Measurements from ENCODE around the gene TARS2.

The TARS2 gene

GRCh38 chr1:150479927-150480352 is 7.3 kb upstream of the TARS2 start:
- Mint-ChIP-seq H3K9me3 (ENCODE audit: low read depth) (no peaks in the 10 kb centered on the region), H3K4me3 (no peak overlapping the region), H3K36me3 (no peaks in the 10 kb centered on the region), H3K27ac (peak overlapping the region; percentile 46), H3K27me3 (no peaks in the 10 kb centered on the region), H3K4me1 (ENCODE audit: low read depth) (peaks cover 10% of the 10 kb centered on the region)

DNA sequence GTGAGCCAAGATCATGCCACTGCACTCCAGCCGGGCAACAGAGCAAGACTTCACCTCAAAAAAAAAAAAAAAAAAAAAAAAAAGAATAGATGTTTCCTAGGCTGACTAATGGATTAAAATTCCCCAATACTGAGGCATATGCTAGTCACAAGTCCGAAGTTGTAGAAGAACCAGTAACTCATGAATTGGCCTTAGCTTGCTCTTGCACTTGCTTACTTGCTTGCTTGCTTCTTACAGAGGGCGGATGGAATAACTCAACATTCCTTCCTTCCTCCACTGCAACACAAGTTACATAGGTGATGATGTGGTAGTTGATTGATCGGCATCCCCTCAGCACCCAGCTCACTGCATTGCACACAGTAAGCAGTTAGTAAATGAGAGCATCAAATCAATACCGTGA is 2.8 kb upstream of the TARS2 start:
- no peak overlapping the region for H3K27ac Mint-ChIP-seq
- no peak overlapping the region for H3K4me3 Mint-ChIP-seq
- H3K9me3 Mint-ChIP-seq (ENCODE audit: low read depth) = no peaks in the 10 kb centered on the region
- no peaks in the 10 kb centered on the region for H3K27me3 Mint-ChIP-seq
- peaks cover 8% of the 10 kb centered on the region for H3K36me3 Mint-ChIP-seq
- H3K4me1 Mint-ChIP-seq (ENCODE audit: low read depth) = peaks cover 21% of the 10 kb centered on the region

GRCh38 chr1:150484861-150485260 is 2.4 kb upstream of the TARS2 start:
- Mint-ChIP-seq H3K36me3 (peaks cover 8% of the 10 kb centered on the region), H3K4me1 (ENCODE audit: low read depth) (peaks cover 20% of the 10 kb centered on the region), H3K27ac (no peak overlapping the region), H3K9me3 (ENCODE audit: low read depth) (no peaks in the 10 kb centered on the region), H3K27me3 (no peaks in the 10 kb centered on the region), H3K4me3 (peak overlapping the region; percentile 62)

- Mint-ChIP-seq H3K27me3 (no peaks in the 10 kb centered on the region), H3K4me1 (ENCODE audit: low read depth) (peaks cover 19% of the 10 kb centered on the region), H3K27ac (peak overlapping the region; percentile 99), H3K4me3 (peak overlapping the region; percentile 99), H3K36me3 (peaks cover 16% of the 10 kb centered on the region), H3K9me3 (ENCODE audit: low read depth) (no peaks in the 10 kb centered on the region)
Measured at GRCh38 chr1:150487763-150488115, 520 bp downstream of the TARS2 start.

- no peaks in the 10 kb centered on the region for H3K9me3 Mint-ChIP-seq (ENCODE audit: low read depth)
- H3K4me3 Mint-ChIP-seq = no peak overlapping the region
- H3K4me1 Mint-ChIP-seq (ENCODE audit: low read depth) = peaks cover 8% of the 10 kb centered on the region
- peaks cover 18% of the 10 kb centered on the region for H3K36me3 Mint-ChIP-seq
- H3K27me3 Mint-ChIP-seq = no peaks in the 10 kb centered on the region
- no peak overlapping the region for H3K27ac Mint-ChIP-seq
Measured at GRCh38 chr1:150493175-150493574, 6.0 kb downstream of the TARS2 start.

- Mint-ChIP-seq H3K27ac (no peak overlapping the region), H3K4me1 (ENCODE audit: low read depth) (no peaks in the 10 kb centered on the region), H3K36me3 (peaks cover 7% of the 10 kb centered on the region), H3K4me3 (no peak overlapping the region), H3K27me3 (no peaks in the 10 kb centered on the region), H3K9me3 (ENCODE audit: low read depth) (no peaks in the 10 kb centered on the region)
Measured at GRCh38 chr1:150498342-150498741, 11.1 kb downstream of the TARS2 start.

GRCh38 chr1:150505431-150505830 is 18.2 kb downstream of the TARS2 start:
- Mint-ChIP-seq H3K27ac (no peak overlapping the region), H3K27me3 (no peaks in the 10 kb centered on the region), H3K9me3 (ENCODE audit: low read depth) (no peaks in the 10 kb centered on the region), H3K36me3 (peaks cover 5% of the 10 kb centered on the region), H3K4me3 (no peak overlapping the region), H3K4me1 (ENCODE audit: low read depth) (no peaks in the 10 kb centered on the region)

DNA sequence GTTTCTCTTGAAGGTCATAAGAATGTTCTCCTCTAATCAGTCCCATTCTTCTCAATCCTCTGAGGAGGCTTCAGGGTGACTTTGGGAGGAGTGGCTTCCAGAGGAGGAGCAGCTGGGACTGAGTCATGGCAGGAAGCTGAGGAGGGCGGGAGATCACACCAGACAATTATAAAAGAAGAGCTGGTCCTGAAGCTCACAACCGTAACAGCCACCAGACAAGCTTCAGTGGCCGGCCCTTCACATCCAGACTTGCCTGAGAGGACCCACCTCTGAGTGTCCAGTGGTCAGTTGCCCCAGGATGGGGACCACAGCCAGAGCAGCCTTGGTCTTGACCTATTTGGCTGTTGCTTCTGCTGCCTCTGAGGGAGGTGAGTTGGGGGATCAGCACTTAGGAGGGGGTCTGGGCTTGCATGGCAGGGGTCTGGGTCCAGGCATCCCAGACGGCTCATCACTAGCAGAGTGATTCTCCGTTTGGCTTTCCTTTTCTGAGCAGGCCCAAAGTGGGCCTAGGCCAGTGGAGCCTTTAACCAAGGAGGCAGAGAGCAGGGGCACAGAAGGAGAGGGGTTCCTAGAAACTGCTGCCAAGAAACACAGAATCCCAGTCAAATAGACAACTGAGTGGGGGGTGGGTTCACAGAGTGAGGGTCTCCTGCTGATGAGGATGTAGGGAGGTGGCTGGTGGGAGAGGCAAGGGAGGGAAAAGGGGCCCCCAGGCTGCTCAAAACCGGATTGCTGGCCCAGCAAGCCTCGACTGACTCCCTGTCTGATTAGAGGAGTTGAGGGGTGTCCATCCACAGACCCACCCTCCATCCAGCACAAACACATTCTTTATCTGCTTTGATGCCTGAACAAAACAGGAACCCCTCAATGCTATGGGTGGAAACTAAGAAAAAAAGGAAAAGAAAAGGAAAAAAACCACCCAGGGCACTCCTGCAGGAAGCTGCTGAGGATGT is 21.0 kb downstream of the TARS2 start, which contains the start of gene ECM1:
TSS of gene ECM1 (plus strand) at position 198 of the 953 bp plus-strand sequence. CDS start at position 299, 101 bp downstream.
- H3K27ac Mint-ChIP-seq = no peak within 1 kb of the TSS

GRCh38 chr1:150508982-150509381 is 21.8 kb downstream of the TARS2 start:
- H3K4me1 Mint-ChIP-seq (ENCODE audit: low read depth) = no peaks in the 10 kb centered on the region
- H3K4me3 Mint-ChIP-seq = no peak overlapping the region
- no peaks in the 10 kb centered on the region for H3K9me3 Mint-ChIP-seq (ENCODE audit: low read depth)
- H3K36me3 Mint-ChIP-seq = peaks cover 5% of the 10 kb centered on the region
- no peak overlapping the region for H3K27ac Mint-ChIP-seq
- no peaks in the 10 kb centered on the region for H3K27me3 Mint-ChIP-seq

More for the DNA sequence above, 21.0 kb downstream of the TARS2 start, which contains the start of gene ECM1:
- Mint-ChIP-seq H3K36me3 (peaks cover 5% of the 10 kb centered on the region), H3K4me3 (no peak within 1 kb of the TSS), H3K4me1 (ENCODE audit: low read depth) (no peaks in the 10 kb centered on the region), H3K27me3 (no peaks in the 10 kb centered on the region), H3K9me3 (ENCODE audit: low read depth) (no peaks in the 10 kb centered on the region)

DNA sequence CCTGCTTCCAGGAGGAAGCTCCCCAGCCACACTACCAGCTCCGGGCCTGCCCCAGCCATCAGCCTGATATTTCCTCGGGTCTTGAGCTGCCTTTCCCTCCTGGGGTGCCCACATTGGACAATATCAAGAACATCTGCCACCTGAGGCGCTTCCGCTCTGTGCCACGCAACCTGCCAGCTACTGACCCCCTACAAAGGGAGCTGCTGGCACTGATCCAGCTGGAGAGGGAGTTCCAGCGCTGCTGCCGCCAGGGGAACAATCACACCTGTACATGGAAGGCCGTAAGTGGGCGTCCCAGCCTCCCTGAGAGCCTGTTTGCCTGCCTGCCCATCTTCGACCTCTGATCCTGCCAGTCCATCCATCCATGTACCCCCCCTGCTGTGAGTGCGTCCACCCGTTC is 24.3 kb downstream of the TARS2 start:
- no peaks in the 10 kb centered on the region for H3K27me3 Mint-ChIP-seq
- H3K36me3 Mint-ChIP-seq = peaks cover 2% of the 10 kb centered on the region
- no peaks in the 10 kb centered on the region for H3K9me3 Mint-ChIP-seq (ENCODE audit: low read depth)
- no peak overlapping the region for H3K4me3 Mint-ChIP-seq
- peaks cover 7% of the 10 kb centered on the region for H3K4me1 Mint-ChIP-seq (ENCODE audit: low read depth)
- no peak overlapping the region for H3K27ac Mint-ChIP-seq

DNA sequence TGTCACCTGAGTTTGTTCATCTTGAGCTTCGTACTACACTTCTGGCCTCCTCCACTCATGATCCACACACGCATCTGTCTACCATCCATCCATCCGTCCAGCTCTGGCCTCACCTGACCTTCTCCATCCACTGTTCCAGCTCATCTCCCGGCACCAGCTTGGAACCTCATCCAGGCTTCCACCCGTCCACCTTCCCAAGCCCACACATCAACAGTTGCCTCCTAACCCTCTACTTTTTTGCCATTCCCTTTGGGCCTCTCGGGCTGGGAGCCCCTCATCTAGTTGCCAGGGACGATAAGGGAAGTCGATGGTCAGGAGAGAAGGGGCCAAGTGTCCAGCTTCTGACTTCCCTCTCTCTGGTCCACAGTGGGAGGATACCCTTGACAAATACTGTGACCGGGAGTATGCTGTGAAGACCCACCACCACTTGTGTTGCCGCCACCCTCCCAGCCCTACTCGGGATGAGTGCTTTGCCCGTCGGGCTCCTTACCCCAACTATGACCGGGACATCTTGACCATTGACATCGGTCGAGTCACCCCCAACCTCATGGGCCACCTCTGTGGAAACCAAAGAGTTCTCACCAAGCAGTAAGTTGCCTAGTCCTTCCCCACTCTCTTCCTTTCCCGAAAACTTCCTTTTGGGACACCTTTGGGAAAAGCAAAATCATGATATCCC is 24.9 kb downstream of the TARS2 start:
- Mint-ChIP-seq H3K4me1 (ENCODE audit: low read depth) (peaks cover 11% of the 10 kb centered on the region), H3K9me3 (ENCODE audit: low read depth) (no peaks in the 10 kb centered on the region), H3K27me3 (no peaks in the 10 kb centered on the region), H3K27ac (no peak overlapping the region), H3K36me3 (peaks cover 2% of the 10 kb centered on the region), H3K4me3 (no peak overlapping the region)

GRCh38 chr1:150512846-150513245 is 25.6 kb downstream of the TARS2 start:
- H3K9me3 Mint-ChIP-seq (ENCODE audit: low read depth) = no peaks in the 10 kb centered on the region
- H3K4me3 Mint-ChIP-seq = no peak overlapping the region
- no peak overlapping the region for H3K27ac Mint-ChIP-seq
- no peaks in the 10 kb centered on the region for H3K27me3 Mint-ChIP-seq
- H3K36me3 Mint-ChIP-seq = peaks cover 2% of the 10 kb centered on the region
- peaks cover 12% of the 10 kb centered on the region for H3K4me1 Mint-ChIP-seq (ENCODE audit: low read depth)

GRCh38 chr1:150513351-150513791 is 26.2 kb downstream of the TARS2 start:
- Mint-ChIP-seq H3K4me3 (no peak overlapping the region), H3K27me3 (no peaks in the 10 kb centered on the region), H3K9me3 (ENCODE audit: low read depth) (no peaks in the 10 kb centered on the region), H3K27ac (no peak overlapping the region), H3K36me3 (peaks cover 2% of the 10 kb centered on the region), H3K4me1 (ENCODE audit: low read depth) (peaks cover 12% of the 10 kb centered on the region)

GRCh38 chr1:150514260-150514659 is 27.0 kb downstream of the TARS2 start:
- Mint-ChIP-seq H3K27me3 (no peaks in the 10 kb centered on the region), H3K36me3 (peaks cover 2% of the 10 kb centered on the region), H3K4me1 (ENCODE audit: low read depth) (peaks cover 12% of the 10 kb centered on the region), H3K9me3 (ENCODE audit: low read depth) (no peaks in the 10 kb centered on the region), H3K27ac (no peak overlapping the region), H3K4me3 (peak overlapping the region; percentile 92)

DNA sequence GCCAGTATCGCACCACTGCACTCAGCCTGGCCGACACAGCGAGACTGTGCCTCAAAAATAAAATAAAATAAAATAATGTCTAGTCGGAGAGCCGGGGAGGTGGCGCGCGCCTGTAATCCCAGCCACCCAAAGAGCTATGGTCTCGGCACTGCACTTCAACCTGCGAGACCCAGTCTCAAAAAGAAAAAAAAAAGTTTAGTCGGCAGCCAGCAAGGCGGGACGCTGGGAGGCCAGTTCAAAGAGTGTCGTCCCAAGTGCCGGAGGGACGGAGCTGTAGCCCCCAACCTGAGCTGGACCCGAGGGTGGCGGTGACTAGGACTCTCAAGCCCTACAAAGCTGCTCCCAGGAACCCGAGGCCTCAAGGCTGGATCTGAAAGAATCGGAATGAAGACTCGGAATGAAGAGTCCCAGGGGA is 27.7 kb downstream of the TARS2 start:
- Mint-ChIP-seq H3K27me3 (no peaks in the 10 kb centered on the region), H3K36me3 (peaks cover 2% of the 10 kb centered on the region), H3K9me3 (ENCODE audit: low read depth) (no peaks in the 10 kb centered on the region), H3K4me3 (peak overlapping the region; percentile 92), H3K4me1 (ENCODE audit: low read depth) (peaks cover 12% of the 10 kb centered on the region), H3K27ac (peak overlapping the region; percentile 76)

Data from activated naive CD8-positive, alpha-beta T cell (primary cell).